Liver (tissue), 9 donors: ENCODE results near the gene RALGPS1. TPM values are rescaled to one million over a fixed set of nuclear protein-coding genes. Genes with fewer than 3 reads are reported as not detected.

Experiments used
- DNase-seq: peaks from one replicate; pipeline ENCODE4 v3.0.0-alpha.2; 2017; ENCODE audit warnings: low spot score
- H3K27ac ChIP-seq, 2 donors: one replicate each; pipeline ENCODE4 v1.7.0; 2013; ENCODE audit warnings: inconsistent platforms in 2 of 2, low read length in 2 of 2, control low read depth in 1 of 2, low read depth in 1 of 2, mild to moderate bottlenecking in 1 of 2
- H3K27me3 ChIP-seq, 4 donors: one replicate each; pipeline versions ENCODE4 v1.6.1 to v1.7.0; 2013; ENCODE audit warnings: low read length in 3 of 4, inconsistent platforms in 1 of 4, mild to moderate bottlenecking in 1 of 4, moderate library complexity in 1 of 4; ENCODE audit not compliant: control insufficient read depth in 4 of 4, insufficient read depth in 4 of 4
- H3K36me3 ChIP-seq, 4 donors: one replicate each; pipeline versions ENCODE4 v1.6.1 to v1.7.0; 2013; ENCODE audit warnings: low read length in 3 of 4, mild to moderate bottlenecking in 3 of 4, low read depth in 1 of 4, moderate library complexity in 1 of 4; ENCODE audit not compliant: control insufficient read depth in 4 of 4, insufficient read depth in 3 of 4
- H3K4me1 ChIP-seq, 4 donors: one replicate each; pipeline versions ENCODE4 v1.6.1 to v1.7.0; 2013; ENCODE audit warnings: low read length in 3 of 4, mild to moderate bottlenecking in 3 of 4, moderate library complexity in 1 of 4; ENCODE audit not compliant: control insufficient read depth in 4 of 4, insufficient read depth in 4 of 4
- H3K4me3 ChIP-seq, 3 donors: one replicate each; pipeline versions ENCODE4 v1.6.1 to v1.7.0; 2013; ENCODE audit warnings: low read length in 3 of 3, control low read depth in 1 of 3, low read depth in 1 of 3, mild to moderate bottlenecking in 1 of 3
- H3K9ac ChIP-seq, 2 donors: one replicate each; pipeline ENCODE4 v1.7.0; 2013; ENCODE audit warnings: low read length in 2 of 2, mild to moderate bottlenecking in 2 of 2, moderate library complexity in 2 of 2, control low read depth in 1 of 2, low read depth in 1 of 2
- H3K9me3 ChIP-seq, 4 donors: one replicate each; pipeline versions ENCODE4 v1.6.1 to v1.7.0; 2013; ENCODE audit warnings: low read length in 3 of 4; ENCODE audit not compliant: control insufficient read depth in 4 of 4
- ATF3 ChIP-seq: IDR thresholded peaks from 2 replicates; pipeline ENCODE4 v1.6.1; 2016; ENCODE audit warnings: antibody characterized with exemption
- CTCF ChIP-seq: fragments of 150-350 bp; IDR thresholded peaks from 2 replicates; pipeline ENCODE4 v1.5.1; 2017; ENCODE audit warnings: improper control_type of control experiment, low read depth, low read length; ENCODE audit not compliant: missing input control
- FOXA1 ChIP-seq: IDR thresholded peaks from 2 replicates; pipeline ENCODE4 v1.6.1; 2016; ENCODE audit warnings: antibody characterized with exemption
- HNF4A ChIP-seq, 2 donors: conservative IDR thresholded peaks; 2 replicates each; pipeline ENCODE4 v1.6.1; 2016; ENCODE audit warnings: antibody characterized with exemption in 2 of 2, mild to moderate bottlenecking in 2 of 2
- HNF4G ChIP-seq: IDR thresholded peaks from 2 replicates; pipeline ENCODE4 v1.6.1; 2016; ENCODE audit warnings: antibody characterized with exemption
- JUND ChIP-seq, 2 donors: IDR thresholded peaks; 2 replicates each; pipeline ENCODE4 v1.6.1; 2016; ENCODE audit warnings: antibody characterized with exemption in 2 of 2
- REST ChIP-seq: IDR thresholded peaks from 2 replicates; pipeline ENCODE4 v1.6.1; 2016; ENCODE audit warnings: antibody characterized with exemption, mild to moderate bottlenecking
- SP1 ChIP-seq: IDR thresholded peaks from 2 replicates; pipeline ENCODE4 v1.6.1; 2018; ENCODE audit warnings: antibody characterized with exemption, mild to moderate bottlenecking
- ZBTB33 ChIP-seq: IDR thresholded peaks from 2 replicates; pipeline ENCODE4 v1.6.1; 2016; ENCODE audit warnings: antibody characterized with exemption
- WGBS: extraction: QIAGEN DNeasy Blood & Tissue Kit; methylation state at CpG from one replicate; pipeline ENCODE4 v1.1.7; 2013; 5-methylcytosine and 5-hydroxymethylcytosine counted together
- polyA plus RNA-seq, 2 donors: library from polyadenylated mRNA; stranded (reverse) in 1 of 2; unstranded in 1 of 2; fragments of 200-250 nt in 1 of 2; fragments of >200 nt in 1 of 2; fragmentation: Nextera tagmentation in 1 of 2; extraction: Ambion mirVana in 1 of 2; gene quantifications; one replicate each; pipeline versions ENCODE4 v1.2.1 to v1.2.3, GENCODE V29; 2013 to 2015
- total RNA-seq, 2 donors: library from RNA; depleted of rRNA; stranded (reverse); fragments of >200 nt; gene quantifications; one replicate each; pipeline ENCODE4 v1.2.3, GENCODE V29; 2014
- donor health status: healthy.
- donor health status: healthy.
- donor health status: healthy.
- donor health status: healthy.
- donor health status: healthy.

RALGPS1 gene
- total and polyA plus RNA-seq, 4 donors, result 1.4 to 2.7 (median 2.0) TPM

GRCh38 chr9:126885131-126885641, 29.4 kb upstream of the RALGPS1 start:
- WGBS, result 74% methylated on average over 6 of the region's 6 CpGs
- Histone ChIP-seq H3K4me3 (no peak overlapping the region), H3K4me1 (peaks cover 0 to 10% (median 4%) of the 10 kb centered on the region in 4 donors), H3K9ac (no peak overlapping the region), H3K27me3 (no peaks in the 10 kb centered on the region), H3K27ac (peak overlapping the region in 1 of 2 donors; percentile 47), H3K36me3 (peaks cover under 1 to 9% (median 9%) of the 10 kb centered on the region in 4 donors), H3K9me3 (no peaks in the 10 kb centered on the region)
- no peak for DNase-seq
- TF ChIP-seq SP1 (peak; percentile 59), FOXA1 (no peak), REST (no peak), HNF4G (peak; percentile 58), ZBTB33 (no peak), HNF4A (conservative IDR thresholded peaks at IDR 0.05) (peak; percentile 68 to 79), JUND (IDR thresholded peaks at IDR 0.05) (no peak)

GRCh38 chr9:126886034-126886822, 28.4 kb upstream of the RALGPS1 start:
- DNase-seq, result no peak
- H3K27me3 ChIP-seq, result no peaks in the 10 kb centered on the region
- H3K4me1 ChIP-seq, result peaks cover 0 to 10% (median 4%) of the 10 kb centered on the region in 4 donors
- no peak overlapping the region for H3K27ac ChIP-seq
- WGBS, result 85% methylated on average over 23 of the region's 23 CpGs
- no peak for TF ChIP-seq CTCF
- TF ChIP-seq ATF3, result no peak
- no peak for TF ChIP-seq HNF4A (conservative IDR thresholded peaks at IDR 0.05)
- H3K36me3 ChIP-seq, result peaks cover 0 to 9% (median 0%) of the 10 kb centered on the region in 4 donors
- no peak overlapping the region for H3K4me3 ChIP-seq
- H3K9me3 ChIP-seq, result no peaks in the 10 kb centered on the region
- H3K9ac ChIP-seq, result no peak overlapping the region
